ENCODE data around the gene MOB4.

The MOB4 gene

DNA sequence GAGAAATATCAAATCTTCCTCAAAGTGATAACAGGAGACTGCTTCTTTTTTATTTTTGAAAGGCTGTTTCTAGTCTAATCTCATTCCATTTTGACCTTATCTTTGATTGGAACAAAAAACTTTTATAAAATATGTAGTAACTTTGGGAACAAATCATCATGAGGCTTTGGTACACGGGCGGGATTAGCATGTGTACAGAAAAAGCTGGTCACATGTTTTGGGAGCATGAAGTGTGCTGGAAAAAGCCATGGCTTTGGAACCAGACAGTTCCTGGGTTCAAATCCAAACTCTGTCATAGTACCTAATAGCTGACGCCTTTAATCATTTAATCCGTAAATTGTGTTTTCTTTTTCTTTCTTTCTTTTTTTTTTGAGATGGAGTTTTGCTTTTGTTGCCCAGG is 81.3 kb downstream of the MOB4 start:
- no peak for DNase-seq

GRCh38 chr2:197598450-197598849 is 82.6 kb downstream of the MOB4 start:
- no peak for DNase-seq

- peak; percentile 2 for DNase-seq
Observed at GRCh38 chr2:197599285-197599965, 83.6 kb downstream of the MOB4 start.

DNA sequence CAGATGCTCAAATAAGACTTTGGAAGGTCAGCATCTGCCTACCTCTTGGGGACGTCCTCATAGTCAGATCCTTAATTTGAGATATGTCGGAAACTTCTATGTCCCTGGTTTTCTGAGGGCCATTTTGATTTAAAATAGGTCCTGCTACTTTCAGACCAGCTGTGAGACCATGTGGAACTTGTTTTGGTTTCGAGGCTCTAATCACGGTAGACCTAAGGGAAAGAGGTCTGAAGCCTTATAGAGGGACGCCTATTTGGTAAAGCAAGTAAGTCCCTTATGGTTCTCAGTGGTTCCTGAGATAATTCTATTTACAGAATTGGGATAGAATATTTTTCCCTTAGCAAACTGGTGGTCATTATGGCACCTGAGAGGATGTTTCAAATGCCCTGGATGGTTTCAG is 84.4 kb downstream of the MOB4 start:
- DNase-seq: no peak

- DNase-seq: no peak
Observed at GRCh38 chr2:197601726-197602125, 85.9 kb downstream of the MOB4 start.

Data from stimulated activated naive CD4-positive, alpha-beta T cell treated with Interleukin-2 at 50 U/mL for 16 hours (primary cell).